Body of pancreas (tissue), 4 donors: ENCODE data around the gene SPATS2L.

ENCODE experiments used
- POLR2A ChIP-seq, 3 donors: fragments of 450-650 bp; IDR thresholded peaks; one replicate each; pipeline ENCODE4 v1.6.1; 2016; ENCODE audit warnings: antibody characterized with exemption in 3 of 3, mild to moderate bottlenecking in 2 of 3
- TF ChIP-seq, protein P1 (sequence below), 7 experiments: fragments of 450-650 bp in 4 of 7; fragments of 200-600 bp in 3 of 7; sonication (generic) in 3 of 7; IDR thresholded peaks; one replicate each; pipeline ENCODE4 v1.5.1; 2016 to 2019; ENCODE audit warnings: antibody characterized with exemption in 7 of 7

DNA sequence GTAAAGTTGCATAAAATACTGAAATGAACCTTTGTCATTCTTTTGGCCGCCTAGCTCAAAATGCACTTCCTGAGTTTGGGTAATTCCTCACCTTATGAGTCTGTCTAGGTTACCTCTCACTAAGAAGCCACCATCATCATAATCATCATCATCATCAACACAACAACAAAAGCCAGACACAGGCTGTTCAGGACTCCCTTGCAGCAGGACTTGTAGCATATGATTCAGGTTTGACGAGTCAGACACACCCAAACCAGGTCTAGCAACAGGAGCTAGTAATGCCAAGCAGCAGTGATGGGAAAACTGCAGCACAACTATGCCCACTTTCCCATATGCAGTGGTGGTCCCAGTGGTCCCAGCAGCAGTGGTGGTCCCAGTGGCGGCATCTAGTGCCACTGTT is 216.7 kb downstream of the SPATS2L start:
- TF ChIP-seq, protein P1, sequence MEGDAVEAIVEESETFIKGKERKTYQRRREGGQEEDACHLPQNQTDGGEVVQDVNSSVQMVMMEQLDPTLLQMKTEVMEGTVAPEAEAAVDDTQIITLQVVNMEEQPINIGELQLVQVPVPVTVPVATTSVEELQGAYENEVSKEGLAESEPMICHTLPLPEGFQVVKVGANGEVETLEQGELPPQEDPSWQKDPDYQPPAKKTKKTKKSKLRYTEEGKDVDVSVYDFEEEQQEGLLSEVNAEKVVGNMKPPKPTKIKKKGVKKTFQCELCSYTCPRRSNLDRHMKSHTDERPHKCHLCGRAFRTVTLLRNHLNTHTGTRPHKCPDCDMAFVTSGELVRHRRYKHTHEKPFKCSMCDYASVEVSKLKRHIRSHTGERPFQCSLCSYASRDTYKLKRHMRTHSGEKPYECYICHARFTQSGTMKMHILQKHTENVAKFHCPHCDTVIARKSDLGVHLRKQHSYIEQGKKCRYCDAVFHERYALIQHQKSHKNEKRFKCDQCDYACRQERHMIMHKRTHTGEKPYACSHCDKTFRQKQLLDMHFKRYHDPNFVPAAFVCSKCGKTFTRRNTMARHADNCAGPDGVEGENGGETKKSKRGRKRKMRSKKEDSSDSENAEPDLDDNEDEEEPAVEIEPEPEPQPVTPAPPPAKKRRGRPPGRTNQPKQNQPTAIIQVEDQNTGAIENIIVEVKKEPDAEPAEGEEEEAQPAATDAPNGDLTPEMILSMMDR (IDR thresholded peaks at IDR 0.05): no peak
- no peak for TF ChIP-seq POLR2A (IDR thresholded peaks at IDR 0.05)
